PC-9 (cell line): ENCODE measurements around the gene PPP1R37.

Experiments
- CTCF ChIP-seq: fragments of 200-600 bp; sonication (generic); conservative IDR thresholded peaks from 2 replicates; pipeline ENCODE4 v1.6.1; 2017; ENCODE audit warnings: mixed run types, antibody characterized with exemption, mild to moderate bottlenecking, moderate library complexity
- EZH2 ChIP-seq: fragments of 200-600 bp; sonication (generic); IDR thresholded peaks from 2 replicates; pipeline ENCODE4 v1.8.0; 2017; ENCODE audit warnings: antibody characterized with exemption, low read depth

GRCh38 chr19:45180936-45181335 is 88.0 kb downstream of the PPP1R37 start:
- TF ChIP-seq CTCF (no peak), EZH2 (no peak)
